ENCODE measurements around the gene LIMK1. TPM values are rescaled to one million over a fixed set of nuclear protein-coding genes. Genes with fewer than 3 reads are reported as not detected.

LIMK1 gene
- total RNA-seq, 3 donors from 2014 or later: 17.9 to 22.1 (median 19.3) TPM

- no peak for DNase-seq
- Mint-ChIP-seq H3K4me1 (ENCODE audit: low read depth) (peaks cover 5% of the 10 kb centered on the region), H3K4me3 (no peak overlapping the region), H3K27me3 (ENCODE audit: low read depth) (peaks cover 4% of the 10 kb centered on the region), H3K36me3 (ENCODE audit: insufficient read depth) (no peaks in the 10 kb centered on the region), H3K9me3 (no peaks in the 10 kb centered on the region)
- ATAC-seq: no peak
Measured at GRCh38 chr7:74063223-74063641, 20.4 kb upstream of the LIMK1 start.

GRCh38 chr7:74063646-74064045, 20.0 kb upstream of the LIMK1 start:
- no peak for DNase-seq
- no peak for ATAC-seq
- Mint-ChIP-seq H3K4me3 (no peak overlapping the region), H3K9me3 (no peaks in the 10 kb centered on the region), H3K4me1 (ENCODE audit: low read depth) (peaks cover 5% of the 10 kb centered on the region), H3K27me3 (ENCODE audit: low read depth) (peaks cover under 1% of the 10 kb centered on the region), H3K36me3 (ENCODE audit: insufficient read depth) (no peaks in the 10 kb centered on the region)

DNA sequence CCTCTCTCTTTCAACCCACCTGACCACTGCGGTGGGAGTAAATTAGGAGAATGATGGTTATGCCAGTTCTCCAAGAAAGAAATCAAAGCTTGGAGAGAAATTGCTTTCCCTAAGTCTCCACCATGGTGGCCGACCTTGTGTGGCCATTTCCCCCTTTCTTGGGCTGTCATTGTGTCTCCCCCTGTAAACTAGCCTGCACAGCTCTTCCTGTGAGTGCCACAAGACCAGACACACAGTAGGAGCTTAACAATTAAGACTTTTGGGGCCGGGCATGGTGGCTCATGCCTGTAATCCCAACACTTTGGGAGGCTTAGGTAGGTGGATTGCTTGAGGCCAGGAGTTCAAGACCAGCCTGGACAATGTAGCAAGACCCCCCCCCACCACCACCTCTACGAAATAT, 18.9 kb upstream of the LIMK1 start:
- Mint-ChIP-seq H3K4me1 (ENCODE audit: low read depth) (peaks cover 5% of the 10 kb centered on the region), H3K27me3 (ENCODE audit: low read depth) (no peaks in the 10 kb centered on the region), H3K36me3 (ENCODE audit: insufficient read depth) (no peaks in the 10 kb centered on the region), H3K4me3 (no peak overlapping the region), H3K9me3 (no peaks in the 10 kb centered on the region)
- ATAC-seq (no peak), DNase-seq (no peak)

DNA sequence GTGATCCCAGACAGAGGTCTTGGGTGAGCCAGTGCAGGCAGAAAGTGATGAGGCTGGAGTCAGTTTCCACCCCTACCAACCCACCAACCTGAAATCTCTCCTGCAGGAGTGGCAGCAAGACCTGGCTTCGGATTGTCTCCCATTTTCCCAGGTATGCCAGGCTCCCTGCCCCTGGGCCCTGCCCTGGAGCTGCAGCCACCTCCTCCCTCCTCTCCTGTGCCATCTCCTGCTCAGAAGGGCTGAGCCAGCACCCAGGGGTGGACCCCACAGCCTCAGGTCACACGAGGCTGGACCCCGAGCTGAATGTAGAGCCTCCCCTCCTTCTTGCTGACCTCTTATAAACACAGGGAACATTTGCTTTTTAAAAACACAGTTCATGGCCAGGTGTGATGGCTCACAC, 17.0 kb upstream of the LIMK1 start:
- H3K36me3 Mint-ChIP-seq (ENCODE audit: insufficient read depth): no peaks in the 10 kb centered on the region
- DNase-seq (no peak), ATAC-seq (no peak)
- H3K27me3 Mint-ChIP-seq (ENCODE audit: low read depth): no peaks in the 10 kb centered on the region
- no peak overlapping the region for H3K4me3 Mint-ChIP-seq
- H3K4me1 Mint-ChIP-seq (ENCODE audit: low read depth): peaks cover 5% of the 10 kb centered on the region
- H3K9me3 Mint-ChIP-seq: no peaks in the 10 kb centered on the region

GRCh38 chr7:74068378-74069085, 15.1 kb upstream of the LIMK1 start:
- Mint-ChIP-seq H3K9me3 (no peaks in the 10 kb centered on the region), H3K27me3 (ENCODE audit: low read depth) (no peaks in the 10 kb centered on the region), H3K36me3 (ENCODE audit: insufficient read depth) (no peaks in the 10 kb centered on the region), H3K4me3 (no peak overlapping the region), H3K4me1 (ENCODE audit: low read depth) (no peaks in the 10 kb centered on the region)
- DNase-seq (no peak), ATAC-seq (no peak)

GRCh38 chr7:74069086-74069541, 14.5 kb upstream of the LIMK1 start:
- no peak for ATAC-seq
- Mint-ChIP-seq H3K4me3 (no peak overlapping the region), H3K4me1 (ENCODE audit: low read depth) (no peaks in the 10 kb centered on the region), H3K27me3 (ENCODE audit: low read depth) (no peaks in the 10 kb centered on the region), H3K36me3 (ENCODE audit: insufficient read depth) (no peaks in the 10 kb centered on the region), H3K9me3 (no peaks in the 10 kb centered on the region)
- DNase-seq: no peak

- H3K4me1 Mint-ChIP-seq (ENCODE audit: low read depth): no peaks in the 10 kb centered on the region
- no peaks in the 10 kb centered on the region for H3K27me3 Mint-ChIP-seq (ENCODE audit: low read depth)
- DNase-seq (no peak), ATAC-seq (no peak)
- no peaks in the 10 kb centered on the region for H3K9me3 Mint-ChIP-seq
- H3K36me3 Mint-ChIP-seq (ENCODE audit: insufficient read depth): no peaks in the 10 kb centered on the region
- no peak overlapping the region for H3K4me3 Mint-ChIP-seq
Measured at GRCh38 chr7:74069790-74070618, 13.6 kb upstream of the LIMK1 start.

DNA sequence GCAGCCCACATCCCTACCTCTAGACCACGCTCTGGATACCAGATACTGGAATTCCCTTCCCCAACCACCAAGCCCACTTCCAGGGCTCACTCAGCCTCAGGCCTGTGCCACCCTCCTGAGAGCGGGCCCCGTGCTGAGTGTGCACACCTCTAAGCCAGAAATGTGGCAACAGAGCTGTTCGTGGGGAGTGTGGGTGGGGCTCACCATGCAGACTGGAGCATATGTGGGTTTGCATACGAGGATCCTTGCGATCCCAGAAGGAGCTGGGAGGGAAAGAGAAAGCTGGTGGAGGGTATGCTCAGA, 13.0 kb upstream of the LIMK1 start:
- H3K4me1 Mint-ChIP-seq (ENCODE audit: low read depth): no peaks in the 10 kb centered on the region
- H3K4me3 Mint-ChIP-seq: no peak overlapping the region
- no peaks in the 10 kb centered on the region for H3K36me3 Mint-ChIP-seq (ENCODE audit: insufficient read depth)
- no peak for DNase-seq
- no peak for ATAC-seq
- H3K27me3 Mint-ChIP-seq (ENCODE audit: low read depth): no peaks in the 10 kb centered on the region
- H3K9me3 Mint-ChIP-seq: no peaks in the 10 kb centered on the region

- Mint-ChIP-seq H3K4me3 (no peak overlapping the region), H3K27me3 (ENCODE audit: low read depth) (no peaks in the 10 kb centered on the region), H3K4me1 (ENCODE audit: low read depth) (no peaks in the 10 kb centered on the region), H3K36me3 (ENCODE audit: insufficient read depth) (no peaks in the 10 kb centered on the region), H3K9me3 (no peaks in the 10 kb centered on the region)
- no peak for ATAC-seq
- no peak for DNase-seq
Measured at GRCh38 chr7:74071121-74071520, 12.5 kb upstream of the LIMK1 start.

- Mint-ChIP-seq H3K36me3 (ENCODE audit: insufficient read depth) (no peaks in the 10 kb centered on the region), H3K9me3 (no peaks in the 10 kb centered on the region), H3K4me1 (ENCODE audit: low read depth) (no peaks in the 10 kb centered on the region), H3K27me3 (ENCODE audit: low read depth) (no peaks in the 10 kb centered on the region), H3K4me3 (no peak overlapping the region)
- ATAC-seq: no peak
- no peak for DNase-seq
Measured at GRCh38 chr7:74074770-74075169, 8.8 kb upstream of the LIMK1 start.

DNA sequence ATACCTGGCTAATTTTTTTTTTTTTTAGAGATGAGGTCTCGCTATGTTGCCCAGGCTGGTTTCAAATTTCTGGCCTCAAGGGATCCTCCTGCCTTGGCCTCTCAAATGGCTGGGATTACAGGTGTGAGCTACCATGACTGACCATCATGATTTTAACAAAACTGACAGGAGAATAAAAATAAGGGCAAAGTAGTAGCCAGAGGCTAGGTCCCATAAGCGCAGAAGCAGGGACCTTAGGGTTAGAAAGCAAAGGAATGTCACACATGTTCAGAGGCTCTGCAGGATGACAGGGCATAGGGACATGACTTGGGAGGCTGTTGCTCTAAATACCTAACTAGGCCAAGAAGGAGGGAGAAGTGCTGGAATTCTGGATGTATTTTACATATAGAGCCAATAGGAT, 5.1 kb upstream of the LIMK1 start:
- ATAC-seq: no peak
- no peaks in the 10 kb centered on the region for H3K4me1 Mint-ChIP-seq (ENCODE audit: low read depth)
- H3K4me3 Mint-ChIP-seq: no peak overlapping the region
- H3K27me3 Mint-ChIP-seq (ENCODE audit: low read depth): no peaks in the 10 kb centered on the region
- no peaks in the 10 kb centered on the region for H3K36me3 Mint-ChIP-seq (ENCODE audit: insufficient read depth)
- no peak for DNase-seq
- H3K9me3 Mint-ChIP-seq: no peaks in the 10 kb centered on the region

DNA sequence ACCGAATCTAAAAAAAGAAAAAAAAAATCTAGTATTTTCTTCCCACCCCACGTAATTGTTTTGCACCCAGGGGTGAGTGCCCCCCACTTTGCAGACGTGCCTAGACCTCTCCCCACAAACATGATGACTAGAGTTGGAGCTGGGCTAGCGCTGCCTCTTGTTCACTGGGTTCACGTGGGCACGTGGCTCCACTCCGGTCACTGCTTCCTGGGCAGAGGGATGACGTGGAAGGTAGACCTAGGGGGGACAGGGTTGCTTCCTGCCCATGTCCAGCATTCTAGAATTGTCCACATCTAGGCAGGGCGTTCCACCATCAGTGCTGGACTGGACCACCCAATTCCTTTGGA, 861 bp upstream of the LIMK1 start:
- ATAC-seq (no peak), DNase-seq (no peak)
- Mint-ChIP-seq H3K27me3 (ENCODE audit: low read depth) (no peaks in the 10 kb centered on the region), H3K9me3 (no peaks in the 10 kb centered on the region), H3K4me1 (ENCODE audit: low read depth) (peaks cover 9% of the 10 kb centered on the region), H3K36me3 (ENCODE audit: insufficient read depth) (no peaks in the 10 kb centered on the region), H3K4me3 (peak overlapping the region; percentile 65)

DNA sequence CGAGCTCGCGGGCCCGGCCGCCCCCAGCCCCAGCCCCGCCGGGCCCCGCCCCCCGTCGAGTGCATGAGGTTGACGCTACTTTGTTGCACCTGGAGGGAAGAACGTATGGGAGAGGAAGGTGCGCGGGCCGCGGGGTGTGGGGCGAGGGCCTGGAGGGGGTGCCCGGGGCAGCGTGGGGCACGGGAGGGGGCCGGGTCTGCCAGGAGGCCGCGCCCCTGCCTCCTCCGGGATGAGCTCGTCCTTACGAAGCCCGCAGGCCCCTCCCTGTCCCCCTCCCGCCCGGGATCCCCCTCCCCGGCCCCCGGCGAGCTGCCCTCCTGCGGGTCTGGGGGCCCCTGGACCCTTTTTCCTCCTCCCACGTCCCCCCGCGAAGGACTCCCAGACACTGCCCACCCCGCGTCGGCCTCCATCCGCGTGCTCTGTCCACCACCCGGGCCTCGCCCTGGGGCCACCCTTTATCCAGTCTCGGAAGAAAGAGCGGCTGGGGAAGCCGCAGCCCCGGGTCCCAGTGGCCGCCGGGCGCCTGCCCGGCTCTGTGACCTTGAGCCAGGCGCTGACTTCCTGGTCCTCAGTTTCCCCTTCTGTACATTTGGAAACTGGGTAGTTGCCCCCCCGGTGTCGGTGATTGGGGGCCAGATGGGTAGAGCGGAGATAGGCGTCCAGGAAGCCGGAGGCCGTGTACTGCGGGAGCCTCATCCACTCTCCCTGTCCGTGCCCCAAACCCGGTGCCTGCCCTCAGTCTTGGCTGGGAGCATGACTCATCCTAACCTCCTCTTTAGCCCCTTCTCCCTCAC, 521 bp downstream of the LIMK1 start:
- H3K4me1 Mint-ChIP-seq (ENCODE audit: low read depth): peaks cover 9% of the 10 kb centered on the region
- ATAC-seq (peak; percentile 72 to 75), DNase-seq (no peak)
- no peaks in the 10 kb centered on the region for H3K36me3 Mint-ChIP-seq (ENCODE audit: insufficient read depth)
- no peaks in the 10 kb centered on the region for H3K9me3 Mint-ChIP-seq
- H3K27me3 Mint-ChIP-seq (ENCODE audit: low read depth): no peaks in the 10 kb centered on the region
- peak overlapping the region; percentile 84 for H3K4me3 Mint-ChIP-seq

GRCh38 chr7:74084722-74085578, 1.3 kb downstream of the LIMK1 start:
- H3K4me1 Mint-ChIP-seq (ENCODE audit: low read depth): peaks cover 12% of the 10 kb centered on the region
- peak overlapping the region; percentile 84 for H3K4me3 Mint-ChIP-seq
- DNase-seq (no peak), ATAC-seq (no peak)
- H3K36me3 Mint-ChIP-seq (ENCODE audit: insufficient read depth): peaks cover 2% of the 10 kb centered on the region
- H3K27me3 Mint-ChIP-seq (ENCODE audit: low read depth): no peaks in the 10 kb centered on the region
- no peaks in the 10 kb centered on the region for H3K9me3 Mint-ChIP-seq

Measured in activated T-cell treated with anti-CD3 and anti-CD28 coated beads, Interleukin-2, amount 50 U/mL, for 4 hours (primary cell).